ENCODE data around the gene EIF1. TPM values are rescaled to one million over a fixed set of nuclear protein-coding genes. Genes with fewer than 3 reads are reported as not detected.

The EIF1 gene
- total RNA-seq, 1 donor from 2014 or later: 1,088 TPM

- H3K9me3 Mint-ChIP-seq (ENCODE audit: unreplicated experiment): no peaks in the 10 kb centered on the region
- TF ChIP-seq CTCF (IDR thresholded peaks at IDR 0.05; ENCODE audit: partially characterized antibody, unreplicated experiment): no peak
- no peaks in the 10 kb centered on the region for H3K4me1 Mint-ChIP-seq (ENCODE audit: low read depth, unreplicated experiment)
- H3K4me3 Mint-ChIP-seq (ENCODE audit: unreplicated experiment): no peak overlapping the region
- DNase-seq: no peak
- H3K36me3 Mint-ChIP-seq (ENCODE audit: unreplicated experiment): no peaks in the 10 kb centered on the region
- peaks cover 5% of the 10 kb centered on the region for H3K27me3 Mint-ChIP-seq (ENCODE audit: unreplicated experiment)
- H3K27ac Mint-ChIP-seq (ENCODE audit: unreplicated experiment): no peak overlapping the region
Measured at GRCh38 chr17:41649923-41650519, 38.7 kb upstream of the EIF1 start.

GRCh38 chr17:41650794-41651624 is 37.7 kb upstream of the EIF1 start:
- H3K4me1 Mint-ChIP-seq (ENCODE audit: low read depth, unreplicated experiment): peaks cover 3% of the 10 kb centered on the region
- H3K4me3 Mint-ChIP-seq (ENCODE audit: unreplicated experiment): no peak overlapping the region
- no peak for DNase-seq
- peaks cover 6% of the 10 kb centered on the region for H3K27me3 Mint-ChIP-seq (ENCODE audit: unreplicated experiment)
- H3K9me3 Mint-ChIP-seq (ENCODE audit: unreplicated experiment): no peaks in the 10 kb centered on the region
- H3K36me3 Mint-ChIP-seq (ENCODE audit: unreplicated experiment): no peaks in the 10 kb centered on the region
- TF ChIP-seq CTCF (IDR thresholded peaks at IDR 0.05; ENCODE audit: partially characterized antibody, unreplicated experiment): no peak
- H3K27ac Mint-ChIP-seq (ENCODE audit: unreplicated experiment): no peak overlapping the region

- no peak for TF ChIP-seq CTCF (IDR thresholded peaks at IDR 0.05; ENCODE audit: partially characterized antibody, unreplicated experiment)
- H3K36me3 Mint-ChIP-seq (ENCODE audit: unreplicated experiment): no peaks in the 10 kb centered on the region
- no peak for DNase-seq
- peaks cover 3% of the 10 kb centered on the region for H3K4me1 Mint-ChIP-seq (ENCODE audit: low read depth, unreplicated experiment)
- H3K4me3 Mint-ChIP-seq (ENCODE audit: unreplicated experiment): no peak overlapping the region
- peaks cover 1% of the 10 kb centered on the region for H3K9me3 Mint-ChIP-seq (ENCODE audit: unreplicated experiment)
- peaks cover 6% of the 10 kb centered on the region for H3K27me3 Mint-ChIP-seq (ENCODE audit: unreplicated experiment)
- H3K27ac Mint-ChIP-seq (ENCODE audit: unreplicated experiment): no peak overlapping the region
Measured at GRCh38 chr17:41651625-41652460, 36.8 kb upstream of the EIF1 start.

DNA sequence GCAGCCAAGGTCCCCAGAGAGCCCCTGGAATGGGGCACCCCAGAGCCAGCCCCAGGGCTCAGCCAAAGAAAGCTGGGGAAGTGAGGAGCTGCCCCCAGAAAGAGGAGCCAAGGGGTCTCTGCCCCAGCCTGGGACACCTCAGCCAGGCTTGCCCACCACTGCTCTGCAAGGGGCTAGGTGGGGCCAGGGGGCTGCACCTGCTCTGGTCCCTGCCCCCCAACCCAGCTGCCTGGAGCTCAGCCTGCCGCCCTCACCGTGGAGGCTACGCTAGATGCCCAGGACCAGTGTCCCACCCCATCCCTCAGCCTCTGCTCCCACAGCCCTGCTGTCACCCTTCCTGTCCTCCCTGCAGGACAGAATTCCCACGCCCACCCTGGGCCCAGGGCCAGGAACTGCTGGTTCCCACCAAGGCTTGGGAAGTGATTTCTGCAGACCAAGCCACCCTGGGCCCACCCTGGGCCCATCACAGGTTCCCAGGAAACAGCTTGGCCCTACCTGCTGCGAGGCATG is 36.2 kb upstream of the EIF1 start:
- H3K4me3 Mint-ChIP-seq (ENCODE audit: unreplicated experiment): no peak overlapping the region
- H3K4me1 Mint-ChIP-seq (ENCODE audit: low read depth, unreplicated experiment): peaks cover 3% of the 10 kb centered on the region
- no peak for DNase-seq
- TF ChIP-seq CTCF (IDR thresholded peaks at IDR 0.05; ENCODE audit: partially characterized antibody, unreplicated experiment): no peak
- H3K27ac Mint-ChIP-seq (ENCODE audit: unreplicated experiment): no peak overlapping the region
- H3K9me3 Mint-ChIP-seq (ENCODE audit: unreplicated experiment): peaks cover 1% of the 10 kb centered on the region
- no peaks in the 10 kb centered on the region for H3K36me3 Mint-ChIP-seq (ENCODE audit: unreplicated experiment)
- peaks cover 6% of the 10 kb centered on the region for H3K27me3 Mint-ChIP-seq (ENCODE audit: unreplicated experiment)

Data from glutamatergic neuron (in vitro differentiated cells).